GM18867 (cell line): ENCODE measurements around the gene CTSH.

Experiments
- ATAC-seq: cut with Tn5 transposase; IDR thresholded peaks from one replicate; pipeline ENCODE4 v1.9.1; 2021; ENCODE audit warnings: mild to moderate bottlenecking, moderate library complexity; ENCODE audit not compliant: unreplicated experiment

The CTSH gene, protein sequence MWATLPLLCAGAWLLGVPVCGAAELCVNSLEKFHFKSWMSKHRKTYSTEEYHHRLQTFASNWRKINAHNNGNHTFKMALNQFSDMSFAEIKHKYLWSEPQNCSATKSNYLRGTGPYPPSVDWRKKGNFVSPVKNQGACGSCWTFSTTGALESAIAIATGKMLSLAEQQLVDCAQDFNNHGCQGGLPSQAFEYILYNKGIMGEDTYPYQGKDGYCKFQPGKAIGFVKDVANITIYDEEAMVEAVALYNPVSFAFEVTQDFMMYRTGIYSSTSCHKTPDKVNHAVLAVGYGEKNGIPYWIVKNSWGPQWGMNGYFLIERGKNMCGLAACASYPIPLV

DNA sequence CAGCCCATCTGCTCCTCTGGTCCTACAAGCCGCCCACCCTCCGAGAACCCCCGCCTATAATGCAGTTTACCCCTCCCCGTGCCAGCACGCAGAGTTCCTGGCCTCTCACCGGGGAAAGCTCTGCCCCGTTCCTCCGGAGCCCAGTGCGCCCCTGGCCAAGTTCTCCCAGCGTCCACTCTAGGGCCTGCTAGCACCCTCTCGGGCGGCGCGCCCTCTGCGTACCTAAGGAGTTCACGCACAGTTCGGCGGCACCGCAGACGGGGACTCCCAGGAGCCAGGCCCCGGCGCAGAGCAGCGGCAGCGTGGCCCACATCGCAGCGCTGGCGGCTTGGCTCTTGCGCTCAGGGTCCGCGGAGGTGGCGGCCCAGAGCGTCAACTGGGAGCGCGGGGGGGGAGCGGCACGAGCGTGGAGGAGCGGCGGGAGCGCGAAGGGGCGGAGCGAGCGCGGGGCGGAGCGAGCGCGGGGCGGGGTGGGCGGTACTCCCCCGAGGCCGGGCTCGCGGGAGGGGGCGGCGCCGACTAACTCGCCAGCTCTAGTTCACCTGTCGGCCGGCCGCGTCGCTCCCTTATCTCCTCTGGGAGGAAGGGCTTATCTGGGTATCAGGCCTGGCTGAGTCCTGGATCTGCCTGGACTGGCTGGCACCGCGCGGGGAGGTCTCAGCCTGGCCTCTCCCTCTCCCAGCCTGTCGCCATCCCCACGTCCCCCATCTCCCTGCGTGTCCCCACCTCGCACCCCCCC, at the start of gene CTSH:
CTSH (minus strand) TSS at position 378 of the 739 bp plus-strand sequence; CDS start at position 313, 65 bp downstream.
- ATAC-seq, result peak; percentile 65

DNA sequence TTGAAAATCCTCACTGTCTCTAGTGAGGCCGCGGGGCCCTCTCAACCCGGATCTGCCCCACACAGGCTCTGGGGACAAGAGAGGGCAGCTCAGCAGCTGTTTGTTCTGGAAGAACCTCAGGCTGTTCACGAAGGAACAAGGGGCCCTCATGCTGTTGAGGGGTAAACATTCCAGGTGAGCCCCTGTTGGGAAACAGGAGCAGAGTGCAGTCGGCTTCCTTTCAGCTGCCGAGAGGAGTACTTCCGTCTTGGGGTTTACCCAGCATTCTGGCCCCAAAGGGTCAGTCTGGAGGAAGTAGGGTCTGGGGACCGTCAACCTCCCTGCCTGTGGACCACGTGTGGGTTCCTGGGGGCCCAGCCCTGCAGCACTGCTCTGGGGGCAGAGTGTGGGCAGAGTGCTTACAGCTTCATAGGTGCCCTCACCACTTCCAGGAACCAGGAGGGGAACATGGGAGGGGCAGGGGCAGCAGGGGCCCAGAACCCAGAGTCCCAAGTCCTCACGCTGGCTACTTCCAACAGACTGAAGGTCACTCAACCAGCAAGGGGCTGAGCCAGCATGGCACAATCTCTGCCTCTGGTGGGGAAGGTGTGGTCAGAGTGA, 49.2 kb upstream of the CTSH start:
- ATAC-seq, result no peak

DNA sequence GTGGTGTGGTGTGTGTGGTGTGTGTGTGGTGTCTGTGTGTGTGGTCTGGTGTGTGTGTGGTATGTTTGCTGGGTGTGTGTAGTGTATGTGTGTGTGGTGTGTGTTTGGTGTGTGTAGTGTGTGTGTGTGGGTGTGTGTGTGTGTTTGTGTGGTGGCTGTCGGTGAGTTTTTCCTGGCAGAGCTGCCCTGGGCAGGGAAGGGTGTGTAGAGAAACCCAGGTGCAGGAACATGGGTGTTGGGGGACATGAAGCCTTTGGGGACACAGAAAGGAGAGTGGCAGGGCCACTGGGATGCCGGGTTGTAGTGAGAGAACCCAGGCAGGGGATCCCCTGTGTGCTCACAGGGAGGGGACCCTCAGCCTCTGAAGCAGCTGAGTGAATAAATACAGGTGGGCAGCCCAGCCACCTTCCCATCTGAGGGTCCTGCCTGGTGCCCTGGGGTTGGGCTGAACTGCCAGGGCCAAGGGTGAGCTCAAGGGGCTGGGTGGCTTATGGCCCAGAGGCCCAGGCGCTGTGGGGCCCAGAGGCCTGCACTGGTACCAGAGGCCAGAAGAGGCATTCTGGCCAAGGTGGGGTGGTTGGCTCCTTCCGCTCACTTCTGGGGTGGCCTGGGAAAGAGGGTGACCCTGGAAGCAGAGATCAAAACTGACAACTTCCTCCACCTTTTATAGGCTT, 48.5 kb upstream of the CTSH start:
- ATAC-seq, result no peak

DNA sequence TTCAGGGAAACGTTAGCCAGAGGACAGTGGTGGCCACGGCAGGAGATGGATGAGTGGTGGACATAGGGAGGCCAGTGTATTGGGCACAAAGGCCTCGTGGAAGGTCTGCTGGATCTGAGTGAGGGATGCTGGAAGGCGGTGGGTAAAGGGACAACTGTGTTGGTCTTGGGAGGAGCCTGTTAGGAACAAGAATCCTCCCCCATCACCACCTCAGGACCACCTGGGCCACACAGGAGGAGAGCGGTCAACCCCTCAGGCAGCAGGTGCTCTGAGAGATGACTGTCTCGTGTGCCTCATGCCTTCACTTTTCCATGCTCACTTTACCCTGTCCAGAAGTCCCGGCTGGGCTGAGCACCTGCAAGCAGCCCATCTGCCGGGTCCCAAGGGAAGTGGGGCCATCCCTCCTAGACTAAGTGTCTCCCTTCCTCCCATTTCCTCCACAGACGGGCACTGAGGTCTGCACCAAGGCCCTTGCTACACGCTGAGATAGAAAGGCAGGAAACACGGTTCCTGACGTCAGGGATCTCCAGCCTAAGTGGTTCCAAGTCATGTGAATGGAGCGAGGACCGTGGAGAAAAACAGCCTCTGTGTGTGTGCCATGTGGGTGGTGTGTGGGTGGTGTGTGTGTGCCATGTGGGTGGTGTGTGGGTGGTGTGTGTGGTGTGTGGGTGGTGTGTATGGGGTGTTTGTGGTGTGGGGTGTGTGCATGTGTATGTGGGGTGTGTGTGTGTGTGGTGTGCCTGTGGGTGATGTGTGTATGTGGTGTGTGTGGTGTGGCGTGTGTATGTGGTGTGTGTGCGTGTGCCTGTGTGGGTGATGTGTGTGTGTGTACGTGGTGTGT, 47.8 kb upstream of the CTSH start:
- no peak for ATAC-seq

DNA sequence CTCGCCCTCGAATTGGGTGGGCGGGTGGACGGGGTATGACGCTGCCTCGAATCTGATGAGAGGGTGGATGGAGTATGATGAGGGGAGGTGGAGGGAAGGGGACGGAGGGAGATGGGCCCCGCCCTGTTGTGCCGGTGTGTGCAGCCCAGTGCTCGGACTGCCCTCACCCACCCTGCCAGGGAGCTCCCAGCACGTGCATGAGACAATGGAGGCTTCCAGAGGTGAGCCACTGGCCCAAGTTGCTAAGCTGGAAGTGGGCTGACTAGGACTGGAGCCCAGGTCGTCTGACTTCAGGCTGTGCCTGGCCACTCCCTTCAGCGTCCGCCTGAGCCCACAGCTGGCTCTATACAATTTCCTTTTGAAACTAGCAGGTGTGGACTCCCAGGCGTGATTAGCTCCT, 47.0 kb upstream of the CTSH start:
- ATAC-seq, result no peak

DNA sequence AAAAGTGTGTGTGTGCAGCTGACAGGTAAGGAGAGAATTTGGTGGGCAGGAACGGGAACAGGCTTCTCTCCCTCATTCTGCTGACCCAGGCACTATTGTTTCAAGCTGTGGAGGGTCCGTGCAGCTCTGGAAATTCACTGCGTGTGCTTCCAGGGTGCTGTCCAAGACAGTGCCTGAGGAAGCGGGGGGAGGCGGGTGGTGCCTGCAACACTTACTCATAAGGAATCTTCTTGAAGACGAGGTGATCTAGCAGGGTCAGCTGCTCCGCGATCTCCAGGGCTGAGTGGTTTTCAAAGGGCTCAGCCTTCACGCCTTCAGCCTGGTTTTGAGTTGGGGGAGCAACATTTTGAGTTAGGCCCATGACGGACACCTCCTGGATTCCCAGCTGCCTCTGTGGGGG, 46.6 kb upstream of the CTSH start:
- no peak for ATAC-seq

DNA sequence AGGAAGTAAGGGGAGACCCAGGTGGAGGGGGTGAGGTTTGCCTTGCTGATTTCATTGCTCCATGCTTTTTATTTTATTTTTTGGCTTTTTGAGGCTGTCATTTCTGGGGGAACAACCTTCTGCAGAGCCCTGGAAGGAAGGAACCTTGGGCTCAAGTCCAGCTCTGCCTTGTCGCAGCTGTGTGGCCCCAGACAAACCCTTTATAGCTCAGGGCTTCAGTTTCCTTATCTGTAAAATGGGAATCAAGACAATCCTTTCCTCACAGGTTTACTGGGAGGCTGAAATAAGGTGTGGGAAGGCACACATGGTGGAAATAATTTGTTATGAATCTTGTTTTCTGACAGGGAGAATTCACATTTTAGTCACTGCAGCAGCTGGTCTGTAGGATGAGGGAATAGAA, 45.4 kb upstream of the CTSH start:
- no peak for ATAC-seq

DNA sequence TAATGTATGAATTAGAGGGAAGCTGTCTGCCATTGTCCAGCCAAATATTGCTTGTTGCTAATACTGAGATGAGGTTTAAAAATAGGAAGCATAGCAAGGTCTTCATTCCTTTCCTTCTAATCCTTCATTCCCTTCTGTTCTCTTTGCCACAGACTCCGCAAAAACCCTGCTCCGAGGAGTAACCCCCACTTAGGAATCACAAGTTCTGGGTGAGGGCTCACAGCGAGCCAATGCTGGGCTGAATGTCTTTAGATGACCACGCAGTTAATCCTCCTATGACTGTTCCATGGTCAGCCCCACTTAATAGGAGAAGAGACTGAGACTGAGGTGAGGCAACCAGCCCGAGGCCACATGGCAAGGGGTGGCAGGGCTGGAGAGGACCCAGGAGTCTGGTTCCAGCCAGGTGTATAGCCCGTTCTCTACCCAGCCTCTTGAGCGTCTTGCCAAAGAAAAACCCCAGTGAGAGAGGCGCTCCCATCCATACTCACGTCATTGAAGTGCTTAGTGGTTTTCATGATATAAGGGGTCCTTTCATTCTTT, 44.9 kb upstream of the CTSH start:
- no peak for ATAC-seq

DNA sequence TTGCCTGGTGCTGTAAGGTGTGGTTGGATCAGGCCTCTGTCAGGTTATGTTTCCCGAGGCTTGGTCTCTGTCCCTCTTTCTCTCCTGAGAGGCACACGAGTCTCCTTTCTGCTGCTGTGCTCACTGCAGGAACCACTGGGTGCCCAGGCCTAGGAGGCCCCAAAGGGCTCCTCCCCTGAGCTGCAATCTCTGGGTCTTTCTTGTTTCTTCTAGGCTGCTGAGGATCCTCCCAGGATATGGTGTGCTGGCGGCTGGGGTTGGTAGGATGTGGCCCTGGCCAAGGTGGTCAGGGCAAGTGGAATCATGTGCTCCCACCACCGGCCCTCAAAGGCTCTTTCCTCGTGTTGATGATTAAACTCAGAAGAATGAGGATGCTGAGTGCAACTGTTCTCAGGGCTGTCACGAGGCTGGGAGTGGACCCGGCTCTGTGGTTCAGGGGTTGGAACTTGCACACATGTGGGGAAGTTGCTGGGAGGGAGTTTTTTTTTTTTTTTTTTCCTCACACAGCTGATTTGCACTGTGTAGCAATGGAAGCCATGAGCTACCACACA, 43.6 kb upstream of the CTSH start:
- ATAC-seq, result no peak

DNA sequence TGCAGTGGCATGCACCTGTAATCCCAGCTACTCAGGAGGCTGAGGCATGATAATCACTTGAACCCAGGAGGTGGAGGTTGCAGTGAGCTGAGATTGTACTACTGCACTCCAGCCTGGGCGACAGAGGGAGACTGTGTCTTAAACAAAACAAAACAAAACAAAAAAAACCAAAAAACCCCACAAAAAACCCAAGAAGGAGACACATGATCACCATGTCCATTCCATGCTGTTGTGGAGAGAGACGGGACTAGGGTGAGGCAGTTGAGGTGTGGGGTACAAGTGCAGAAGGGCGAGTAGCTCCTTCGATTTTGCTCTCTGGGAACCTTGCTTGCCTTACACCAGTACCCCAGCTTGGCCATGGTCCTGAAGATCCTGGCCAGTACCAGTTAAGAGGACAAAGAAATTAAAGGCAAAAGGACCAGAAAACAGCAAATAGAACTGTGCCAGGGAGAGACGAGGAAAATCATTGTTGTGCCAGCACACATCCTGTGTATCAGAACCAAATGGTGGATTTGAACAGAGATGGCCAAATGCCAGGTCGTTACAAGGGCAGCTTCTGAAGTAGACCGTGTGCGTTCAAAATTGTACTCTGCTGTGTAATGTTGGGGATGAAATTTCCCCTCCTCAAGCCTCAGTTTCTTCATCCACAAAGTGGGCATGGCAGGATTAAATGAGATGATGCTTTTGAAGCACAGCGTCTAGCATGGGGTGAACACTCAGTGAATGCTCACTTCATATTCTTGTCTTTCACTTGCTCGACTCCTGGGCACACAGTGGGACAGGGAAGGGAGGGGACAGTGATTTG, 42.9 kb upstream of the CTSH start:
- no peak for ATAC-seq

DNA sequence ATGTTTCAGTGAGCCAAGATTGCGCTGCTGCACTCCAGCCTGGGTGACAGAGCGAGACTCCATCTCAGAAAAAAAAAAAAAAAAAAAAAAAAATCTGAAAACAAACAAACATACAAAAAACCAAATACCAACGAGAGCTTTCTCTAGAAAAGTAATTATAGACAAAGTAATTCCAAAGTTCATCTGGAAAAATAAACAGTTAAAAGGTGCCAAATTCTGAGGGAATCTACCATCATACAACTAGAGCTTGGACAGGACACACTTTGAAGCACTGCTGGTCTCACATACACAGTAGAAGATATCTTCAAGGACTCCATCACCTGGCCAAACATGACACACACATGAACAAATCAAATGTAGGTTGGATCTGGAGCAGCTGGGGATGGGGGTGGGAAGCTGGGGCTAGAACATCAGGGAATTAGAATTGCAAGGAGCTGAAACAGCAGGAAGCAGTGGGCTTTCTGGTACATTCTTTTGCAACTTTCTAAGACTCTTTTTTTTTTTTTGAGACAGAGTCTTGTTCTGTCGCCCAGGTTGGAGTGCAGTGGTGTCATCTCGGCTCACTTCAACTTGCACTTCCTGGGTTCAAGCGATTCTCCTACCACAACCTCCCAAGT, 41.1 kb upstream of the CTSH start:
- no peak for ATAC-seq

DNA sequence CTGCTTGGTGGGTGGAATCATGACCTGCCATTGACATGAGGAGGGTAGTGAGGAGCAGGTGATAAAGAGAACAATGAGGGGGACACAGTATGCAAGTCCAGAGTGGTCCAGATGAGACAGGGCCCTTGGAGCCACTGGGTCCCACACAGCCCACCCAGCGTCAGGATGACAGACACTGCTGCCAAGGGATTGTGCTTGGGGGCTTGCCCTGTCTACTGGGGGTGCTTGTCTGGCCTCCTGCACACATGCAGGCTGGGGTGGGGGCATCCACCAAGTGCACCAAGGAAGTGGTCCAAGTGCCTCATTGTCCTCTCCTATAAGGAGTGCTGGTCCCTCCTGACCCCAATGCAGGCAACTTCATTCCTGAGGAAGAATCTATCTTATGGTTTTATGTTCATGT, 39.2 kb upstream of the CTSH start:
- ATAC-seq, result no peak

DNA sequence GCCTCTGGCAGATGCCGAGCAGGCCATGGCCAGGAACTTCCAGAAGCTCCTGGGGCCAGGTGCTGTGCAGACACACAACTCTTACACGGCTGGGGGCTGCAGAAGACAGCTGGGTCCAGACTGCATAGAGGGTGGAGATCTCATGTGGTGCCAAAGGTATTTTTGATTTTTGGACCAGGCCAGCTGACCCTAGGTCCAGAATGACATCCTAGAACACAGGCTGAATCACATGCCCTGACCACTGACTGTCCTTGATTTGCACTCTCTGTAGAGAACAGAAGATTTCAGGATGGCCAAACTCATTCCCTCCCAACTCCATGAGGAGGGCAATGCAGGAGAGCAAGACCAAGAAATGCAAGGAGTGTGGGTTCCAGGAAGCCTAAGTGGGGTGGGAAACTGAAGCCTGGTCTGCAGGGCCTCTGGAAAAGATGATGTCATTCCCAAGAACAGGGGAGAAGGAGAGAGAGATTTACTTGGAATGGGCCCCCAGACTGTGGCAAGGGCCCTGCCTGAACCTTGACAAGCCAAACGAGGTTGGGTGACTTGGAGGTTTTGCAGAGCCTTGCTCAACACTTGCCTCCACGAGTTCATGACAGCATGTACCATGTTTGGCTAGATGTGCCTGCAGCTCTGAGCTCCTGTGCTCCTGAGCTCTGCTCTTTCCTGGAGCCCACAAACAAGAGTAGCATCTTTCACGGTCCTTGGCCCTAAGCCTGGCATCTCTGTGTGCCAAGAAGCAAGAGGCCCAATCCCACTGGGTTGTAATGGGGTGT, 38.5 kb upstream of the CTSH start:
- ATAC-seq, result no peak

DNA sequence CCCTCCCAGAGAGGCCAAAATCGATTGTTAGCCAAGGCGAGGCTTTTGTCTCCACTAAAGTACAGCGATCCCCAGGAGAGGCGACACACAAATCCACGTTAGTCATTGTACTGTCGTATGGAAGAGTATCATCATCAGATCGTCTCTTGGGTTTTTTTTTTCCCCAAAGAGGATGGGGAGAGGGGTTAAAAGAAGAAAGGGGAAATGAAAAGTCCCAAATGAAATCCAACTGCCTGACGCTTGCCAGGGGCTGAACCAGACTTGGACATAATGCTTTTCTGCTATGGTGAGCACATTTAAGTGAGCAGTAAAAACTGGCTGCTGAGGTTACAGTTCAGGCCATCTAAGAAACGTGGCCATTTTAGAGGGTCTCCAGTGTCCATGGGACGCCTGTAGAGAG, 37.9 kb upstream of the CTSH start:
- no peak for ATAC-seq

DNA sequence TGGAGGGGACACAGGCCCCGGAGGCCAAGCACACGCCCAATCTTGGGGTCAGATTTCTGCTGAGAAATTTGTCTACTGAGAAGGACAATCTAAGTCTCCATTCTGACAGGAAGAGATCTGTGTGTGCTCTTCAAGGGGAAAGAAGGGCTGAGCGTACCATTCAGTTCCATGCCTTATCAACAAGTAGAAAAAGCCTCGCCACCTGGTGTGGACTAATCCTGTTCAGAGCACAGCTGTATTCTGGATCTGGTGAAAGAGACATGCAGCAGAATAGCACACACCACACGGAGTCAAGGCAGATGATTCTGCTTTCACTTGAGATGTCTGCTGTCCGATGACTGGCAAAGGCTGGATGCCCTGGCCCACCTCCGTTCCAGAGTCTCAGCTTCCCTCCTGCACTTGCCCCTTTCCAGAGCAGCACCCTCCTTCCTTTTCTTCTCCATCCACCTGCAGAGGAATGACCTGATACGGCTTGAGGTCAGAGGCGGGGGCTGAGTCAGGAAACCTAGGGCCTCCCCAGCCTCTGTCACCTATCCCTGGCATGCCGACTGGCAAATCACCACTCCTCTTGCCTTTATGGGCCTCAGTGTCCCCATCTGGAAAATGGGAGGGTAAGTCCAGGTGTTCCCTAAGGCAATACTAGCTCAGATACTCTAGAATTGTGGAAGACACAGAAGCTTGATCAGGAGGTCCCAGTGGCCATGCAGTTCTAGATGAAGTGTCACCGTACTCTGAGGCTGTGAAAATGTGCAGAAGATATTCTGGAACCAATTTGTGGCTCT, 36.9 kb upstream of the CTSH start:
- no peak for ATAC-seq

DNA sequence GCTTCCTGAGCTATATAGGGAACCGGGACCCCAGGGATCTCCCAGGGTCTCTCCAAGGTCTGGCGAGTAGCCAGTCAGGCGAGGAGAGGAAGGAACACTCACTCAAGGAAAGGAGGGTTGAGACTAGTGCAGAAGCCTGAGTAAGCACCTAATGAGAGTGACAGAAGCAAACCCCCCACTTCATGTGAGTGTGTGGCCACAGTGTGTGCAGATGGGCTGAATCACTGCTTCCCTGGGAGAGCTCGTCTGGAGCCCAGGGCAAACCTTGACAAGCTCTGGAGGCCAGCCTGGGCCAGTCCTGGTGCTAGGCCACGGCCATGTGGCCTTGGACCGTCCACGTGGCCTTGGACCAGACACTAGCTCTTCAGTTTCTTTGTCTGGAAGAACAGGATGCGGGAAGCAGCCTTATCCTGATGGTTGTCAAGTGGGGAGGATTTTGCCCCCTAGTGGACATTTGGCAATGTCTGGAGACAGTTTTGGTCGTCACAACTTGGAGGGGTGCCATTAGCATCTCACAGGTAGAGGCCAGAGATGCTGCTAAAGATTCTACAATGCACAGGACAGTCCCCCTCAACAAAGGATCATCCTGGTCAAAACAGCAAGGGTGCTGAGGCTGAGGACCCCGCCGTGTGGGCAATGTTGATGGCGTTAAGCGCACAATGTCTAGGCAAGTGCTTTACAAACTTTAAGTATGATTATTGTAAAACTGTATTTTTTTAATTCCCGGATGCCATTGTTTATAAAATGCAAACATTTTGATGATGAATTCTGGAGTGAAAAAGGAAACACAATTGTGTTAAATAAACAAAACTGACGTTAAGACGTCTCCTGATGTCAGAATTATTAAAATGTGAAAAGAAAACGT, 34.8 kb upstream of the CTSH start:
- no peak for ATAC-seq
